Activated effector memory CD4-positive, alpha-beta T cell treated with anti-CD3 and anti-CD28 coated beads, Interleukin-2, amount 50 U/mL, for 16 hours (primary cell): Measurements from ENCODE around the gene CLRN2.
"Not testable (repeated sequence)": the region's sequence is repeated elsewhere in the genome, so short reads cannot be mapped to it uniquely, and the experiment has no call there.

Source experiments
- DNase-seq: peaks from one replicate; pipeline ENCODE4 v3.0.0-alpha.2; 2020

CLRN2 gene

GRCh38 chr4:17546222-17546621 is 31.3 kb downstream of the CLRN2 start:
- no peak for DNase-seq

GRCh38 chr4:17546678-17547077 is 31.7 kb downstream of the CLRN2 start:
- no peak for DNase-seq

GRCh38 chr4:17550549-17550948 is 35.6 kb downstream of the CLRN2 start:
- no peak for DNase-seq

- DNase-seq, result no peak
These were observed 37.5 kb downstream of the CLRN2 start for GRCh38 chr4:17552427-17552826.

- DNase-seq, result no peak
These were observed 39.6 kb downstream of the CLRN2 start for GRCh38 chr4:17554568-17554967.

GRCh38 chr4:17556498-17556897 is 41.5 kb downstream of the CLRN2 start:
- no peak for DNase-seq

GRCh38 chr4:17557880-17558279 is 42.9 kb downstream of the CLRN2 start:
- DNase-seq, result no peak

- DNase-seq, result no peak
These were observed 44.2 kb downstream of the CLRN2 start for GRCh38 chr4:17558941-17559708.

- no peak for DNase-seq
These were observed 44.7 kb downstream of the CLRN2 start for GRCh38 chr4:17559709-17560048.

GRCh38 chr4:17560065-17560673 is 45.2 kb downstream of the CLRN2 start:
- no peak for DNase-seq

GRCh38 chr4:17561195-17561909 is 46.4 kb downstream of the CLRN2 start:
- no peak for DNase-seq

- DNase-seq, result no peak
These were observed 47.2 kb downstream of the CLRN2 start for GRCh38 chr4:17562157-17562556.

- no peak for DNase-seq
These were observed 50.9 kb downstream of the CLRN2 start for GRCh38 chr4:17565846-17566245.

GRCh38 chr4:17567271-17567670 is 52.3 kb downstream of the CLRN2 start:
- no peak for DNase-seq

- no peak for DNase-seq
These were observed 59.2 kb downstream of the CLRN2 start for GRCh38 chr4:17574206-17574605.

- not testable (repeated sequence) for DNase-seq
These were observed 60.2 kb downstream of the CLRN2 start for GRCh38 chr4:17575177-17575576.
